Ovary (tissue), 9 donors: ENCODE measurements around the gene HYPK. TPM values are rescaled to one million over a fixed set of nuclear protein-coding genes. Genes with fewer than 3 reads are reported as not detected.
"Not testable (repeated sequence)": the region's sequence is repeated elsewhere in the genome, so short reads cannot be mapped to it uniquely, and the experiment has no call there.

Experiments
- DNase-seq, 5 donors: peaks; one replicate each; pipeline ENCODE4 v3.0.0-alpha.2; 2019 to 2020
- H3K27ac ChIP-seq, 2 donors: fragments of 200-600 bp; one replicate each; pipeline versions ENCODE4 v1.5.1 to v1.8.0; 2019 to 2022
- H3K27me3 ChIP-seq: fragments of 200-600 bp; one replicate; pipeline ENCODE4 v1.8.0; 2022
- H3K36me3 ChIP-seq: fragments of 200-600 bp; sonication (generic); one replicate; pipeline ENCODE4 v1.5.1; 2019
- H3K4me1 ChIP-seq: one replicate; pipeline ENCODE4 v1.8.1; 2013; ENCODE audit warnings: mild to moderate bottlenecking, moderate library complexity; ENCODE audit not compliant: insufficient read depth
- H3K4me3 ChIP-seq: fragments of 200-600 bp; sonication (generic); one replicate; pipeline ENCODE4 v1.5.1; 2017
- H3K9me3 ChIP-seq, 2 donors: fragments of 200-600 bp in 1 of 2; sonication (generic) in 1 of 2; one replicate each; pipeline versions ENCODE4 v1.5.1 to v1.8.1; 2013 to 2019; ENCODE audit warnings: mild to moderate bottlenecking in 1 of 2, moderate library complexity in 1 of 2
- EP300 ChIP-seq: sonication (generic); formaldehyde crosslinking; IDR thresholded peaks from one replicate; pipeline ENCODE4 v1.6.1; 2017; ENCODE audit warnings: antibody characterized with exemption
- POLR2A ChIP-seq: fragments of 450-650 bp; IDR thresholded peaks from one replicate; pipeline ENCODE4 v1.6.1; 2017; ENCODE audit warnings: antibody characterized with exemption, mild to moderate bottlenecking, moderate library complexity
- WGBS, 3 donors: extraction: QIAGEN DNeasy Blood & Tissue Kit in 1 of 3; methylation state at CpG; one replicate each; pipeline versions ENCODE4 v1.1.5 to v1.1.7; 2013 to 2017; 5-methylcytosine and 5-hydroxymethylcytosine counted together
- intact Hi-C, 4 donors: fragments of 100-400 bp; cut with DNase I; formaldehyde crosslinking; loops; one replicate each; pipeline versions ENCODE4 v1.11.0 to v1.15.1; 2022 to 2023
- polyA plus RNA-seq, 2 donors: library from polyadenylated mRNA; stranded (reverse); fragments of 200-250 nt in 1 of 2; fragments of 350-450 nt in 1 of 2; fragmentation: Illumina TruSeq in 1 of 2; extraction: RNeasy Lipid Tissue Mini Kit (QIAGEN cat#74804) in 1 of 2; gene quantifications; one replicate each; pipeline ENCODE4 v1.2.3, GENCODE V29; 2013 to 2014
- total RNA-seq, 7 donors: library from RNA; depleted of rRNA in 2 of 7; stranded (reverse); fragments of >200 nt in 2 of 7; fragmentation: NEBNext Ultra II Directional in 3 of 7; extraction: Animal tissue kit (Norgen Biotek cat#: 25700) in 3 of 7; gene quantifications; one replicate each; pipeline versions ENCODE4 v1.1.0 to v1.2.4, GENCODE V29; 2016 to 2023
- TF ChIP-seq, protein P1 (sequence below), 3 donors: fragments of 450-650 bp in 2 of 3; fragments of 200-600 bp in 1 of 3; IDR thresholded peaks; one replicate each; pipeline versions ENCODE4 v1.5.1 to v1.8.0; 2016 to 2022; ENCODE audit warnings: antibody characterized with exemption in 3 of 3, mild to moderate bottlenecking in 1 of 3
- donor health status: DM: no; HTN: no; CAD: no; lungs with moderate emphysema.
- donor health status: DM: no; HTN: no; CAD: no.
- donor health status: Bipolar disorder and iron deficiency.
- donor health status: DM: yes; HTN: yes; CAD: no.
- donor health status: DM: no; HTN: no; CAD: no.
- donor health status: DM: yes; HTN: yes; CAD: no.

HYPK gene
- total and polyA plus RNA-seq, 9 donors, result 7.2 to 20.7 (median 12.3) TPM

DNA sequence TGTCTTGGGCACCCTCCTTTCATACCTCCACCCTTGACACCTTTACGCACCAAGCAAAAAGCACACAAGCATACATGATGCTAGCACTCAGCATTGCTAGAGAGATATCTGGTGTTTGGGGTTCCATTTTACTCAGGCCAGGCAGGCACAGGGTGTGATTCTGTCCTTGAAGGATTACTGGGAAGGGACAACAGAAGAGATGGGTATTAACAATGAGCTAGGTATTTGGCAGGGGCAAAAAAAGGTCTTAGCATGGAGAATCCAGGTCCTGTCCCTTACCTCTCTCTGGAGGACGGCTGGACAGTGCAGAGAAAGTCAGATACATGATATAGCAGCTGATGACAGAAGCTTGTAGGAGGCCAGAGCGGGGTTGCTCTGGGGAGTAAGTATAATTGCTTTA is 3.8 kb upstream of the HYPK start:
- Histone ChIP-seq H3K27me3 (no peaks in the 10 kb centered on the region), H3K27ac (no peak overlapping the region), H3K9me3 (no peaks in the 10 kb centered on the region), H3K4me3 (no peak overlapping the region), H3K36me3 (no peaks in the 10 kb centered on the region), H3K4me1 (peaks cover 16% of the 10 kb centered on the region)
- intact Hi-C loops, result no loop called here
- TF ChIP-seq, protein P1, sequence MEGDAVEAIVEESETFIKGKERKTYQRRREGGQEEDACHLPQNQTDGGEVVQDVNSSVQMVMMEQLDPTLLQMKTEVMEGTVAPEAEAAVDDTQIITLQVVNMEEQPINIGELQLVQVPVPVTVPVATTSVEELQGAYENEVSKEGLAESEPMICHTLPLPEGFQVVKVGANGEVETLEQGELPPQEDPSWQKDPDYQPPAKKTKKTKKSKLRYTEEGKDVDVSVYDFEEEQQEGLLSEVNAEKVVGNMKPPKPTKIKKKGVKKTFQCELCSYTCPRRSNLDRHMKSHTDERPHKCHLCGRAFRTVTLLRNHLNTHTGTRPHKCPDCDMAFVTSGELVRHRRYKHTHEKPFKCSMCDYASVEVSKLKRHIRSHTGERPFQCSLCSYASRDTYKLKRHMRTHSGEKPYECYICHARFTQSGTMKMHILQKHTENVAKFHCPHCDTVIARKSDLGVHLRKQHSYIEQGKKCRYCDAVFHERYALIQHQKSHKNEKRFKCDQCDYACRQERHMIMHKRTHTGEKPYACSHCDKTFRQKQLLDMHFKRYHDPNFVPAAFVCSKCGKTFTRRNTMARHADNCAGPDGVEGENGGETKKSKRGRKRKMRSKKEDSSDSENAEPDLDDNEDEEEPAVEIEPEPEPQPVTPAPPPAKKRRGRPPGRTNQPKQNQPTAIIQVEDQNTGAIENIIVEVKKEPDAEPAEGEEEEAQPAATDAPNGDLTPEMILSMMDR (IDR thresholded peaks at IDR 0.05), result no peak
- TF ChIP-seq POLR2A, result no peak
- TF ChIP-seq EP300, result no peak
- no peak for DNase-seq
- WGBS, 3 donors, result 82 to 89% (median 87%) methylated on average over 3 of the region's 3 CpGs

GRCh38 chr15:43799209-43799944 is 1.0 kb upstream of the HYPK start:
- 81 to 91% (median 84%) methylated on average over 16 of the region's 16 CpGs for WGBS, 3 donors
- no peak overlapping the region for H3K4me3 ChIP-seq

GRCh38 chr15:43799945-43800285 is 484 bp upstream of the HYPK start, which contains the start of gene SERINC4:
TSS of gene SERINC4 (minus strand) at chr15:43800220. CDS start at chr15:43799986, 234 bp downstream.
- no peaks in the 10 kb centered on the region for H3K9me3 ChIP-seq
- H3K4me1 ChIP-seq, result peaks cover 6% of the 10 kb centered on the region
- peak within 1 kb of the TSS; percentile 85 for H3K4me3 ChIP-seq
- DNase-seq, result peak in 2 of 5 donors; percentile 44 to 53
- WGBS, 3 donors, result 85 to 96% (median 93%) methylated on average over 8 of the region's 8 CpGs
- TF ChIP-seq, protein P1 (IDR thresholded peaks at IDR 0.05), result no peak
- TF ChIP-seq POLR2A, result no peak
- TF ChIP-seq EP300, result no peak
- H3K27ac ChIP-seq, result peak within 1 kb of the TSS; percentile 92 to 94
- H3K36me3 ChIP-seq, result no peaks in the 10 kb centered on the region
- intact Hi-C loops, result no loop called here
- no peaks in the 10 kb centered on the region for H3K27me3 ChIP-seq

More at GRCh38 chr15:43799209-43799944, 1.0 kb upstream of the HYPK start:
- intact Hi-C loops, result no loop called here
- TF ChIP-seq, protein P1 (IDR thresholded peaks at IDR 0.05), result no peak
- no peak for TF ChIP-seq POLR2A
- TF ChIP-seq EP300, result no peak
- DNase-seq, result no peak
- H3K36me3 ChIP-seq, result no peaks in the 10 kb centered on the region
- peaks cover 9% of the 10 kb centered on the region for H3K4me1 ChIP-seq
- no peaks in the 10 kb centered on the region for H3K27me3 ChIP-seq
- H3K9me3 ChIP-seq, result no peaks in the 10 kb centered on the region
- peak overlapping the region; percentile 92 to 94 for H3K27ac ChIP-seq

- H3K27ac ChIP-seq, intact Hi-C loops, H3K36me3 ChIP-seq, H3K4me1 ChIP-seq, H3K9me3 ChIP-seq, H3K4me3 ChIP-seq, DNase-seq, H3K27me3 ChIP-seq: not testable (repeated sequence)
- 94 to 95% (median 95%) methylated on average over 7 of the region's 7 CpGs for WGBS, 3 donors
Measured at GRCh38 chr15:43802676-43803075, 2.3 kb downstream of the HYPK start.

DNA sequence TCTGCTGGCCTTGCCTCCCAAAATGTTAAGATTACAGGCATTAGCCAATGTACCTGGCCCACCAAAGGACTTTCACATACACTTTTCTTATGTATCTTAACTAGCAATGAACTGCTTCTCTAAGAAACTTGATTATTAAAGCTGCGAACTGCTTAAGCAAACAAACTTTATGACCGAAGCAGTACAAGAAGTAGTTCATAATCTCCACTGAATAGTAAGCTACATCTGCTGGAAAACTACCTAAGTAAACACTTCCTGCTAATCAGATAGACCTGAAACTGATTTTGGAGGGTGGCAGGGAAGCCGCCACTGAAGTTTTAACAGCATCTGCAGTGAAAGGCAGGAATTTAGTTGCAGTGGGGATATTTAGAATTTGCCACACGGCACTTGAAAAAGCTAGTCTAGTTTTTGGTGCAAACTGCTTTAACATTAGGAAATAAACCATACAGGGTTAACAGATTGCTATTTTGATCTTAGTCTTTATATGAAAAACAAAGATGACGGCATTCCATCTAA is 8.1 kb downstream of the HYPK start:
- H3K27me3 ChIP-seq, result no peaks in the 10 kb centered on the region
- no peaks in the 10 kb centered on the region for H3K4me1 ChIP-seq
- TF ChIP-seq, protein P1 (IDR thresholded peaks at IDR 0.05), result no peak
- no peak for TF ChIP-seq POLR2A
- no peak for TF ChIP-seq EP300
- H3K4me3 ChIP-seq, result no peak overlapping the region
- no peak for DNase-seq
- 90 to 98% (median 94%) methylated on average over 5 of the region's 5 CpGs for WGBS, 3 donors
- H3K9me3 ChIP-seq, result no peaks in the 10 kb centered on the region
- intact Hi-C loops, result no loop called here
- no peak overlapping the region for H3K27ac ChIP-seq
- H3K36me3 ChIP-seq, result no peaks in the 10 kb centered on the region
